Panc1 (cell line): ENCODE results near the gene CAMK1D. TPM values are rescaled to one million over a fixed set of nuclear protein-coding genes. Genes with fewer than 3 reads are reported as not detected.

Experiments used
- ATAC-seq: fragments of 200-7000 bp; cut with Tn5 transposase; 2 replicates; pipeline ENCODE4 v1.9.1; 2020; ENCODE audit warnings: mild to moderate bottlenecking, moderate library complexity
- BruUV-seq: library from RNA; stranded (reverse); fragments of 400-500 nt; replicated peaks from 2 replicates; lab custom pipeline; 2021; lab: Mats Ljungman, UMichigan
- CTCF ChIA-PET: fragments of 300-600 bp; sonication (Branson Sonifier 250); formaldehyde crosslinking; loops from one replicate; lab custom pipeline; 2022; ENCODE audit warnings: antibody characterized with exemption; lab: Charles Lee
- POLR2A ChIA-PET: fragments of 300-600 bp; sonication (Branson Sonifier 250); formaldehyde crosslinking; loops from one replicate; lab custom pipeline; 2022; ENCODE audit warnings: antibody characterized with exemption; lab: Charles Lee
- DNase-seq: peaks from one replicate; pipeline ENCODE4 v3.0.0-alpha.2; 2010; ENCODE audit warnings: low read depth, low spot score
- H3K27ac ChIP-seq: 2 replicates; pipeline ENCODE4 v1.5.1; 2011; ENCODE audit warnings: mild to moderate bottlenecking, low read length, inconsistent platforms
- H3K27me3 ChIP-seq: fragments of 200-500 bp; sonication (Bioruptor generic); 2 replicates; pipeline ENCODE4 v1.6.0; 2014; ENCODE audit warnings: low read length, inconsistent platforms; ENCODE audit not compliant: control insufficient read depth, insufficient read depth
- H3K36me3 ChIP-seq: fragments of 200-500 bp; sonication (Bioruptor generic); 2 replicates; pipeline ENCODE4 v1.5.1; 2014; ENCODE audit warnings: inconsistent platforms, mild to moderate bottlenecking, low read length, moderate library complexity; ENCODE audit not compliant: control insufficient read depth, insufficient read depth
- H3K4me1 ChIP-seq: 2 replicates; pipeline ENCODE4 v1.5.1; 2011; ENCODE audit warnings: inconsistent platforms, mild to moderate bottlenecking, low read length, moderate library complexity; ENCODE audit not compliant: control insufficient read depth, insufficient read depth
- H3K4me3 ChIP-seq, 2 experiments: 2 replicates each; pipeline ENCODE4 v1.5.1; 2011 to 2012; ENCODE audit warnings: low read depth in 2 of 2, low read length in 2 of 2, mild to moderate bottlenecking in 2 of 2, inconsistent platforms in 1 of 2, moderate library complexity in 1 of 2
- H3K9me3 ChIP-seq: fragments of 200-500 bp; sonication (Bioruptor generic); 2 replicates; pipeline ENCODE4 v1.5.1; 2014; ENCODE audit warnings: low read depth, mild to moderate bottlenecking, inconsistent platforms, low read length, moderate library complexity; ENCODE audit not compliant: control insufficient read depth, insufficient read depth
- CTCF ChIP-seq: fragments of 450-650 bp; IDR thresholded peaks from 2 replicates; pipeline ENCODE4 v1.5.1; 2017; ENCODE audit warnings: mild to moderate bottlenecking
- POLR2AphosphoS5 ChIP-seq: IDR thresholded peaks from 2 replicates; pipeline ENCODE4 v1.6.1; 2012; ENCODE audit warnings: mild to moderate bottlenecking, low read depth, low read length, moderate library complexity
- REST ChIP-seq, 2 experiments: IDR thresholded peaks; 2 replicates each; pipeline ENCODE4 v1.6.1; 2011 to 2012; ENCODE audit warnings: low read depth in 2 of 2, control low read depth in 1 of 2, low read length in 1 of 2, mild to moderate bottlenecking in 1 of 2, moderate library complexity in 1 of 2; ENCODE audit not compliant: insufficient read depth in 1 of 2
- SIN3A ChIP-seq: IDR thresholded peaks from 2 replicates; pipeline ENCODE4 v1.6.1; 2012; ENCODE audit warnings: low read depth, mild to moderate bottlenecking, low read length, moderate library complexity, borderline replicate concordance; ENCODE audit not compliant: insufficient read depth
- TCF7L2 ChIP-seq: IDR thresholded peaks from 2 replicates; pipeline ENCODE4 v1.6.1; 2011; ENCODE audit warnings: mild to moderate bottlenecking, low read depth, low read length, inconsistent platforms
- in situ Hi-C: cut with HindIII; loops from 2 replicates; pipeline ENCODE4 v1.10.0; 2016; ENCODE audit warnings: low sequenced_read_pairs, low pct_unique_long_range_greater_than_20kb
- intact Hi-C: fragments of 100-400 bp; cut with micrococcal nuclease; formaldehyde crosslinking; loops from one replicate; pipeline ENCODE4 v1.10.0; 2022; ENCODE audit not compliant: unreplicated experiment
- total RNA-seq: library from RNA; stranded (reverse); gene quantifications from one replicate; pipeline ENCODE4 v1.2.1, GENCODE V29; 2021; ENCODE audit not compliant: unreplicated experiment

CAMK1D gene
- total RNA-seq, 1 experiment from 2014 or later = 5.7 TPM

- intact Hi-C loops (no loop called here), in situ Hi-C loops (no loop called here)
- H3K9me3 ChIP-seq = no peaks in the 10 kb centered on the region
- BruUV-seq = no TSS peak
- ATAC-seq (no peak), DNase-seq (no peak)
- H3K4me1 ChIP-seq = peaks cover 2% of the 10 kb centered on the region; the same call in 1 of the 2 replicates
- ChIA-PET CTCF (no interaction called here), POLR2A (no interaction called here)
- no peak for TF ChIP-seq REST (IDR thresholded peaks at IDR 0.05; ENCODE audit: insufficient read depth in 1 of 2, low read depth in 2 of 2, low read length in 1 of 2)
- no peak for TF ChIP-seq CTCF
- no peak for TF ChIP-seq POLR2AphosphoS5
- no peak for TF ChIP-seq TCF7L2
- no peak for TF ChIP-seq SIN3A
- H3K36me3 ChIP-seq = no peaks in the 10 kb centered on the region
- no peak overlapping the region for H3K4me3 ChIP-seq
- no peaks in the 10 kb centered on the region for H3K27me3 ChIP-seq
- no peak overlapping the region for H3K27ac ChIP-seq
These were observed 96.5 kb downstream of the CAMK1D start for GRCh38 chr10:12445701-12446334.

GRCh38 chr10:12448340-12448728 is 99.0 kb downstream of the CAMK1D start:
- TF ChIP-seq SIN3A = no peak
- TF ChIP-seq POLR2AphosphoS5 = no peak
- no peak for TF ChIP-seq REST (IDR thresholded peaks at IDR 0.05; ENCODE audit: insufficient read depth in 1 of 2, low read depth in 2 of 2, low read length in 1 of 2)
- no peak for TF ChIP-seq CTCF
- TF ChIP-seq TCF7L2 = no peak
- in situ Hi-C loops = no loop called here
- no TSS peak for BruUV-seq
- DNase-seq (no peak), ATAC-seq (no peak)
- H3K36me3 ChIP-seq = no peaks in the 10 kb centered on the region
- H3K27ac ChIP-seq = peak overlapping the region; percentile 51; the same call in 1 of the 2 replicates
- no peak overlapping the region for H3K4me3 ChIP-seq
- no peaks in the 10 kb centered on the region for H3K9me3 ChIP-seq
- ChIA-PET POLR2A (no interaction called here), CTCF (no interaction called here)
- intact Hi-C loops = no loop called here
- H3K27me3 ChIP-seq = no peaks in the 10 kb centered on the region
- peaks cover 2% of the 10 kb centered on the region; the same call in 1 of the 2 replicates for H3K4me1 ChIP-seq
